HepG2 (cell line): Measurements from ENCODE around the gene ERMAP. TPM values are rescaled to one million over a fixed set of nuclear protein-coding genes. Genes with fewer than 3 reads are reported as not detected.

ENCODE experiments used
- ADNP ChIP-seq: sonication (generic); formaldehyde crosslinking; IDR thresholded peaks from 2 replicates; pipeline ENCODE4 v1.4.0; 2020; ENCODE audit warnings: missing genetic modification reagents
- DR1 ChIP-seq: sonication (generic); formaldehyde crosslinking; IDR thresholded peaks from 2 replicates; pipeline ENCODE4 v1.8.0; 2021; ENCODE audit warnings: mild to moderate bottlenecking, missing genetic modification reagents, inconsistent platforms
- MED13 ChIP-seq: sonication (generic); formaldehyde crosslinking; IDR thresholded peaks from 2 replicates; pipeline ENCODE4 v1.5.0; 2020; ENCODE audit warnings: missing genetic modification reagents
- MZF1 ChIP-seq: sonication (generic); formaldehyde crosslinking; IDR thresholded peaks from 2 replicates; pipeline ENCODE4 v1.8.1; 2023; ENCODE audit warnings: mild to moderate bottlenecking, missing genetic modification reagents, borderline replicate concordance
- NFE2L2 ChIP-seq: fragments of 150-350 bp; IDR thresholded peaks from 2 replicates; pipeline ENCODE4 v1.6.1; 2014; ENCODE audit warnings: low read length
- SIX1 ChIP-seq: sonication (generic); formaldehyde crosslinking; IDR thresholded peaks from 2 replicates; pipeline ENCODE4 v1.4.0; 2020; ENCODE audit warnings: missing genetic modification reagents, borderline replicate concordance
- SMAD1 ChIP-seq: sonication (generic); formaldehyde crosslinking; IDR thresholded peaks from 2 replicates; pipeline ENCODE4 v1.4.0; 2020; ENCODE audit warnings: missing genetic modification reagents, low read depth, mild to moderate bottlenecking, borderline replicate concordance
- XRCC5 ChIP-seq: fragments of 200-400 bp; formaldehyde crosslinking; optimal IDR thresholded peaks from 2 replicates; pipeline ENCODE3; 2017; ENCODE audit warnings: mild to moderate bottlenecking, low read length
- ZBTB3 ChIP-seq: sonication (generic); formaldehyde crosslinking; IDR thresholded peaks from 2 replicates; pipeline ENCODE4 v1.4.0; 2020; ENCODE audit warnings: low read depth, mild to moderate bottlenecking, moderate library complexity, missing genetic modification reagents, borderline replicate concordance
- ZNF253 ChIP-seq: sonication (generic); formaldehyde crosslinking; IDR thresholded peaks from 2 replicates; pipeline ENCODE4 v1.8.0; 2022; ENCODE audit warnings: mild to moderate bottlenecking, missing genetic modification reagents, borderline replicate concordance
- ZNF547 ChIP-seq: sonication (generic); formaldehyde crosslinking; IDR thresholded peaks from 2 replicates; pipeline ENCODE4 v1.5.1; 2020; ENCODE audit warnings: mild to moderate bottlenecking, missing genetic modification reagents
- ZNF607 ChIP-seq: sonication (generic); formaldehyde crosslinking; IDR thresholded peaks from 2 replicates; pipeline ENCODE4 v1.5.1; 2020; ENCODE audit warnings: missing genetic modification reagents, mild to moderate bottlenecking, borderline replicate concordance
- ZNF670 ChIP-seq: sonication (generic); formaldehyde crosslinking; IDR thresholded peaks from 2 replicates; pipeline ENCODE4 v1.8.0; 2022; ENCODE audit warnings: mild to moderate bottlenecking, missing genetic modification reagents, borderline replicate concordance
- ZNF766 ChIP-seq: sonication (generic); formaldehyde crosslinking; IDR thresholded peaks from 2 replicates; pipeline ENCODE4 v1.5.0; 2020; ENCODE audit warnings: missing genetic modification reagents, borderline replicate concordance
- polyA plus RNA-seq, 8 experiments: library from polyadenylated mRNA; depleted of rRNA in 3 of 8; stranded (reverse) in 7 of 8; unstranded in 1 of 8; fragments of >200 nt; fragmentation: Illumina TruSeq in 4 of 8; extraction: Trizol in 4 of 8; gene quantifications; 2 replicates each; pipeline versions ENCODE4 v1.2.1 to v1.2.3, GENCODE V29; 2011 to 2016; ENCODE audit warnings: low read depth in 4 of 8, missing spikeins in 1 of 8, mixed read lengths in 1 of 8; ENCODE audit not compliant: insufficient read depth in 1 of 8
- total RNA-seq, 5 experiments: library from RNA; depleted of rRNA; stranded (reverse); fragments of >200 nt; fragmentation: Illumina TruSeq; extraction: Trizol; gene quantifications; 2 replicates each; pipeline ENCODE4 v1.2.3, GENCODE V29; 2016; ENCODE audit warnings: low read depth in 1 of 5
- TF ChIP-seq, protein P1 (sequence below): sonication (generic); formaldehyde crosslinking; IDR thresholded peaks from 2 replicates; pipeline ENCODE4 v1.4.0; 2020; ENCODE audit warnings: missing genetic modification reagents, borderline replicate concordance
- TF ChIP-seq, protein P2 (sequence below): IDR thresholded peaks from 2 replicates; pipeline ENCODE4 v1.6.1; 2018; ENCODE audit warnings: missing genetic modification reagents, mild to moderate bottlenecking, missing compliant biosample characterization
- TF ChIP-seq, protein P3 (sequence below): sonication (generic); formaldehyde crosslinking; IDR thresholded peaks from 2 replicates; pipeline ENCODE4 v1.8.1; 2023; ENCODE audit warnings: missing genetic modification reagents, inconsistent platforms, borderline replicate concordance
- TF ChIP-seq, protein P4 (sequence below): sonication (generic); formaldehyde crosslinking; IDR thresholded peaks from 2 replicates; pipeline ENCODE4 v1.4.0; 2020; ENCODE audit warnings: missing genetic modification reagents, borderline replicate concordance
- TF ChIP-seq, protein P5 (sequence below): sonication (generic); formaldehyde crosslinking; IDR thresholded peaks from 2 replicates; pipeline ENCODE4 v1.4.0; 2020; ENCODE audit warnings: mild to moderate bottlenecking, missing genetic modification reagents

The ERMAP gene
- total and polyA plus RNA-seq, 2 of the 13 experiments (the other 11 are each of a cell fraction or from before 2014, with no cell fraction given) = 2.2 to 4.4 TPM

DNA sequence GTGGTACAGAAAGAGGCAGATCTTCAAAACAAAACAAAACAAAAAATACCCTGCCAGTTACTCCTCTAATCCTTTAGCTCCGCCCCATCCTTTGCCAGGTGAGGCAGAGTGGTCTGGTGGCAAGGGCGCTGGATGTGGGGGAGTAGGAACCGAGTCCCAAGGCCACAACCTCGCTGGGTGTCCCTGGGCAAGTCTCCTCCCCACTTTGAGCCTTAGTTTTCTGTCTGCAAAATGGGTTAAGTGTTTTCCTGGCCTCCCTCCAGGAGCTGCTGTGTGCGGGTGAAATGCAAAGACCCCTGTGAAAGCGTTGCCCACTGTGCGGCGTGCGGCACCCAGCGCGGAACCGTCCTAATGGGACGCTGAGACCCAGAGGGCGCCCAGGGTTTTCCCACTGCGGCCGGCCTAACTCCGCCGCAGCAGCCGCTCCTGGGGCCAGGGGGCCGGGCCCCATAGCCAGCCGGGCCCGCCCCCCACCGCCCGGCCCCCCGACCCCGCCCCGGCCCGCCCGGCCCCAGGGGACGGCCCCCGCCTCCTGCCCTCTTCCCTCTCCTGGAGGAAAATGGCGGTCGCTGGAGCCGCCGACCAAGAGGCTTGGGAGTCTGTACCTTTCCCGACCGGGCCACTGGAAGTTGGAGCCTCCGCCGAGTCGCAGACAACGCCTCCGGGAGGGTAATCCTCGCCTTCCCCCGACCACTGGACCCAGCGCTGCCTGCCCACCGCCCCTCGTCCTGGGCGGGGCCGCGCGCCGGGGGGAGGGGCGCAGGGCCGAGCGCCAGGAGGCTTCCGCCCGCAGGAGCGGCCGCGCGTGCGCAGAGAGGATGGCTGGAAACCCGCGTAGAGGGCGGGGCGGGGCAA lies at the start of gene ERMAP, which contains the start of gene SVBP (continued):
- TF ChIP-seq, protein P1, sequence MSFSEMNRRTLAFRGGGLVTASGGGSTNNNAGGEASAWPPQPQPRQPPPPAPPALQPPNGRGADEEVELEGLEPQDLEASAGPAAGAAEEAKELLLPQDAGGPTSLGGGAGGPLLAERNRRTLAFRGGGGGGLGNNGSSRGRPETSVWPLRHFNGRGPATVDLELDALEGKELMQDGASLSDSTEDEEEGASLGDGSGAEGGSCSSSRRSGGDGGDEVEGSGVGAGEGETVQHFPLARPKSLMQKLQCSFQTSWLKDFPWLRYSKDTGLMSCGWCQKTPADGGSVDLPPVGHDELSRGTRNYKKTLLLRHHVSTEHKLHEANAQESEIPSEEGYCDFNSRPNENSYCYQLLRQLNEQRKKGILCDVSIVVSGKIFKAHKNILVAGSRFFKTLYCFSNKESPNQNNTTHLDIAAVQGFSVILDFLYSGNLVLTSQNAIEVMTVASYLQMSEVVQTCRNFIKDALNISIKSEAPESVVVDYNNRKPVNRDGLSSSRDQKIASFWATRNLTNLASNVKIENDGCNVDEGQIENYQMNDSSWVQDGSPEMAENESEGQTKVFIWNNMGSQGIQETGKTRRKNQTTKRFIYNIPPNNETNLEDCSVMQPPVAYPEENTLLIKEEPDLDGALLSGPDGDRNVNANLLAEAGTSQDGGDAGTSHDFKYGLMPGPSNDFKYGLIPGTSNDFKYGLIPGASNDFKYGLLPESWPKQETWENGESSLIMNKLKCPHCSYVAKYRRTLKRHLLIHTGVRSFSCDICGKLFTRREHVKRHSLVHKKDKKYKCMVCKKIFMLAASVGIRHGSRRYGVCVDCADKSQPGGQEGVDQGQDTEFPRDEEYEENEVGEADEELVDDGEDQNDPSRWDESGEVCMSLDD = no peak
- no peak for TF ChIP-seq ZNF670 (CRISPR knock-in tag)
- no peak for TF ChIP-seq SIX1
- TF ChIP-seq MED13 (CRISPR knock-in tag) = no peak
- TF ChIP-seq, protein P2, sequence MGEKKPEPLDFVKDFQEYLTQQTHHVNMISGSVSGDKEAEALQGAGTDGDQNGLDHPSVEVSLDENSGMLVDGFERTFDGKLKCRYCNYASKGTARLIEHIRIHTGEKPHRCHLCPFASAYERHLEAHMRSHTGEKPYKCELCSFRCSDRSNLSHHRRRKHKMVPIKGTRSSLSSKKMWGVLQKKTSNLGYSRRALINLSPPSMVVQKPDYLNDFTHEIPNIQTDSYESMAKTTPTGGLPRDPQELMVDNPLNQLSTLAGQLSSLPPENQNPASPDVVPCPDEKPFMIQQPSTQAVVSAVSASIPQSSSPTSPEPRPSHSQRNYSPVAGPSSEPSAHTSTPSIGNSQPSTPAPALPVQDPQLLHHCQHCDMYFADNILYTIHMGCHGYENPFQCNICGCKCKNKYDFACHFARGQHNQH = no peak
- TF ChIP-seq, protein P3, sequence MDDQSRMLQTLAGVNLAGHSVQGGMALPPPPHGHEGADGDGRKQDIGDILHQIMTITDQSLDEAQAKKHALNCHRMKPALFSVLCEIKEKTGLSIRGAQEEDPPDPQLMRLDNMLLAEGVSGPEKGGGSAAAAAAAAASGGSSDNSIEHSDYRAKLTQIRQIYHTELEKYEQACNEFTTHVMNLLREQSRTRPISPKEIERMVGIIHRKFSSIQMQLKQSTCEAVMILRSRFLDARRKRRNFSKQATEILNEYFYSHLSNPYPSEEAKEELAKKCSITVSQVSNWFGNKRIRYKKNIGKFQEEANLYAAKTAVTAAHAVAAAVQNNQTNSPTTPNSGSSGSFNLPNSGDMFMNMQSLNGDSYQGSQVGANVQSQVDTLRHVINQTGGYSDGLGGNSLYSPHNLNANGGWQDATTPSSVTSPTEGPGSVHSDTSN (CRISPR knock-in tag) = no peak
- no peak for TF ChIP-seq DR1 (CRISPR knock-in tag)
- TF ChIP-seq ZBTB3 = no peak
- TF ChIP-seq MZF1 (CRISPR knock-in tag) = no peak
- no peak for TF ChIP-seq ZNF547
- TF ChIP-seq ZNF253 (CRISPR knock-in tag) = no peak
- no peak for TF ChIP-seq ADNP (CRISPR knock-in tag)
- no peak for TF ChIP-seq ZNF766
- TF ChIP-seq ZNF607 = no peak; the same call in 1 of the 2 replicates
- TF ChIP-seq, protein P4, sequence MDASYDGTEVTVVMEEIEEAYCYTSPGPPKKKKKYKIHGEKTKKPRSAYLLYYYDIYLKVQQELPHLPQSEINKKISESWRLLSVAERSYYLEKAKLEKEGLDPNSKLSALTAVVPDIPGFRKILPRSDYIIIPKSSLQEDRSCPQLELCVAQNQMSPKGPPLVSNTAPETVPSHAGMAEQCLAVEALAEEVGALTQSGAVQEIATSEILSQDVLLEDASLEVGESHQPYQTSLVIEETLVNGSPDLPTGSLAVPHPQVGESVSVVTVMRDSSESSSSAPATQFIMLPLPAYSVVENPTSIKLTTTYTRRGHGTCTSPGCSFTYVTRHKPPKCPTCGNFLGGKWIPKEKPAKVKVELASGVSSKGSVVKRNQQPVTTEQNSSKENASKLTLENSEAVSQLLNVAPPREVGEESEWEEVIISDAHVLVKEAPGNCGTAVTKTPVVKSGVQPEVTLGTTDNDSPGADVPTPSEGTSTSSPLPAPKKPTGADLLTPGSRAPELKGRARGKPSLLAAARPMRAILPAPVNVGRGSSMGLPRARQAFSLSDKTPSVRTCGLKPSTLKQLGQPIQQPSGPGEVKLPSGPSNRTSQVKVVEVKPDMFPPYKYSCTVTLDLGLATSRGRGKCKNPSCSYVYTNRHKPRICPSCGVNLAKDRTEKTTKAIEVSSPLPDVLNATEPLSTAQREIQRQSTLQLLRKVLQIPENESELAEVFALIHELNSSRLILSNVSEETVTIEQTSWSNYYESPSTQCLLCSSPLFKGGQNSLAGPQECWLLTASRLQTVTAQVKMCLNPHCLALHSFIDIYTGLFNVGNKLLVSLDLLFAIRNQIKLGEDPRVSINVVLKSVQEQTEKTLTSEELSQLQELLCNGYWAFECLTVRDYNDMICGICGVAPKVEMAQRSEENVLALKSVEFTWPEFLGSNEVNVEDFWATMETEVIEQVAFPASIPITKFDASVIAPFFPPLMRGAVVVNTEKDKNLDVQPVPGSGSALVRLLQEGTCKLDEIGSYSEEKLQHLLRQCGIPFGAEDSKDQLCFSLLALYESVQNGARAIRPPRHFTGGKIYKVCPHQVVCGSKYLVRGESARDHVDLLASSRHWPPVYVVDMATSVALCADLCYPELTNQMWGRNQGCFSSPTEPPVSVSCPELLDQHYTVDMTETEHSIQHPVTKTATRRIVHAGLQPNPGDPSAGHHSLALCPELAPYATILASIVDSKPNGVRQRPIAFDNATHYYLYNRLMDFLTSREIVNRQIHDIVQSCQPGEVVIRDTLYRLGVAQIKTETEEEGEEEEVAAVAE (CRISPR knock-in tag) = no peak
- no peak for TF ChIP-seq NFE2L2
- TF ChIP-seq, protein P5, sequence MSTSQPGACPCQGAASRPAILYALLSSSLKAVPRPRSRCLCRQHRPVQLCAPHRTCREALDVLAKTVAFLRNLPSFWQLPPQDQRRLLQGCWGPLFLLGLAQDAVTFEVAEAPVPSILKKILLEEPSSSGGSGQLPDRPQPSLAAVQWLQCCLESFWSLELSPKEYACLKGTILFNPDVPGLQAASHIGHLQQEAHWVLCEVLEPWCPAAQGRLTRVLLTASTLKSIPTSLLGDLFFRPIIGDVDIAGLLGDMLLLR (CRISPR knock-in tag) = no peak
- no peak for TF ChIP-seq SMAD1
- TF ChIP-seq XRCC5 = no peak
